Epithelial cell of esophagus (primary cell): Measurements from ENCODE around the gene MCC.
A peak's percentile ranks its signal among the peaks of the same experiment; 100 is the strongest.

Experiments used
- DNase-seq: peaks from one replicate; pipeline ENCODE4 v3.0.0; 2010; ENCODE audit warnings: low read depth
- H3K4me3 ChIP-seq: 2 replicates; pipeline ENCODE4 v1.5.1; 2011; ENCODE audit warnings: mild to moderate bottlenecking, low read length, control low read depth
- TF ChIP-seq, protein P1 (sequence below): IDR thresholded peaks from 2 replicates; pipeline ENCODE4 v1.5.1; 2011; ENCODE audit warnings: low read depth, mild to moderate bottlenecking, low read length, control low read depth, inconsistent platforms; ENCODE audit not compliant: insufficient read depth; ENCODE audit errors: missing control alignments

MCC gene

GRCh38 chr5:113266913-113267227, 221.4 kb downstream of the MCC start:
- no peak overlapping the region for H3K4me3 ChIP-seq
- TF ChIP-seq, protein P1, sequence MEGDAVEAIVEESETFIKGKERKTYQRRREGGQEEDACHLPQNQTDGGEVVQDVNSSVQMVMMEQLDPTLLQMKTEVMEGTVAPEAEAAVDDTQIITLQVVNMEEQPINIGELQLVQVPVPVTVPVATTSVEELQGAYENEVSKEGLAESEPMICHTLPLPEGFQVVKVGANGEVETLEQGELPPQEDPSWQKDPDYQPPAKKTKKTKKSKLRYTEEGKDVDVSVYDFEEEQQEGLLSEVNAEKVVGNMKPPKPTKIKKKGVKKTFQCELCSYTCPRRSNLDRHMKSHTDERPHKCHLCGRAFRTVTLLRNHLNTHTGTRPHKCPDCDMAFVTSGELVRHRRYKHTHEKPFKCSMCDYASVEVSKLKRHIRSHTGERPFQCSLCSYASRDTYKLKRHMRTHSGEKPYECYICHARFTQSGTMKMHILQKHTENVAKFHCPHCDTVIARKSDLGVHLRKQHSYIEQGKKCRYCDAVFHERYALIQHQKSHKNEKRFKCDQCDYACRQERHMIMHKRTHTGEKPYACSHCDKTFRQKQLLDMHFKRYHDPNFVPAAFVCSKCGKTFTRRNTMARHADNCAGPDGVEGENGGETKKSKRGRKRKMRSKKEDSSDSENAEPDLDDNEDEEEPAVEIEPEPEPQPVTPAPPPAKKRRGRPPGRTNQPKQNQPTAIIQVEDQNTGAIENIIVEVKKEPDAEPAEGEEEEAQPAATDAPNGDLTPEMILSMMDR = no peak
- DNase-seq = peak; percentile 97

DNA sequence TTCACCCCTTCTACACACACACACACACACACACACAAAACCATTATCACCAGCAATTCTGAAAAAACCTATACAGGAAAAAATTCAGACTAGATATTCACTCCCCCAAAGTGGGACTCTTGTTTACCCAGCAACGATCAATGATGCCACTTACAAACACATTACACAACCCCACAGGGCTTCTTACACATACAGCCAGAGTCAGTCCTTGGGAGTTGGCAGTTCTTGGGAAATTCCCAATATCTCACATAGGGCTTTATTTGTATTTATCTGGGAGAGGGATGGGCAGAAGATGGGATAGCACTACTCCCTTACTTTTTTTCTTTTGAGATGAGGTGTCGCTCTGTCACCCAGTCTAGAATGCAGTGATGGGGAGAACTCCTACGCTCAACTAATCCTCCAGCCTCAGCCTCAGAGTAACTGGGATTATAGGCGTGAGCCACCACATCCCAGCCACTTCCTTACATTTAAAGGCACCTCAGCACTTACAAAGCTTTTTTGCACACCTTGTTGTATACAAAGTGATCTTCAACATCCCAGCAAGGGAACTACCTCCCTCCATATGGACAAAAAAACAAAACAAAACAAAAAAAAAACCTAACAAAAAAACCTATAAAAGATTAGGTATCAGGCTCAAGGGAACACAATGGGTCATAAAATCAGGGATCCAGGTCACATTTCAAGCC, 221.9 kb downstream of the MCC start:
- TF ChIP-seq, protein P1 = no peak
- no peak overlapping the region for H3K4me3 ChIP-seq
- peak; percentile 95 for DNase-seq

DNA sequence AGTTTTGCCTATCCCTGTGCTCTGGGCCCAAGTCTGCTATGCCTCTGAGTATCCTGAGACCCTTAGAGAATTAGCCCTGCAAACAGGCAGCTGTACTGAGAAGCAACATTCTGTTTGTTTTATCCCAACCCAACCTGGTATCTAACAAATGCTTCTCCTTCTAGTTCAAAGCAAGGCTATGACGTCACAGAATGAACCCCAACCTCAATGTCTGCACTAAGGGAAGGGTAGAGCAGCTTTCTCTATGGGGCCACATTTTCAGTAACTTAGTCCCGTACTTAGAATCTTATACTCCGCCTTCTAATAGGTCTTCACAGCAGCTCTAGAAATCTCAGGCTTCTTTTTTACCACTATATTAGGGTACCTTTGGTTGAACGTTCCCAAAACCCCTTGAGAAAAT, 223.1 kb downstream of the MCC start:
- no peak for DNase-seq
- TF ChIP-seq, protein P1 = no peak
- H3K4me3 ChIP-seq = no peak overlapping the region

GRCh38 chr5:113264046-113264445, 224.2 kb downstream of the MCC start:
- H3K4me3 ChIP-seq = no peak overlapping the region
- TF ChIP-seq, protein P1 = no peak
- peak; percentile 82 for DNase-seq

GRCh38 chr5:113263545-113263944, 224.7 kb downstream of the MCC start:
- TF ChIP-seq, protein P1 = no peak
- DNase-seq = no peak

DNA sequence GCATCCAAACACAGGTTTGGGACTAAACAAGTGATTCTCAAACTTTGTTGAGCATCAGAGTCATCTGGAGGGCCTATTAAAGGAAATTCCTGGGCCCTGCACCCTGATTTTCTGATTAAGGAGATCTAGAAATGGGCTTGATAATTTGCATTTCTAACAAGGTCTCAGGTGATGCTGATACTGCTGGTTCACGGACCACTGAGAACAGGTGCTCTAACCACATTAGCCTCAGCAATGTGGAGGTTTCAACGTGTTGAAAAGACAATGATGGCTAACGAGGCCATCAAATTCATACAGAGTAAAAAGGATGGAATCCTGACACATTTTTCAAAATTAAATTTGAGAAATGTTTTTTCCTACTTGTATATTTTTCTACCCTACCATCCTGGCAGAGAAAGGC, 225.6 kb downstream of the MCC start:
- DNase-seq = no peak
- no peak overlapping the region for H3K4me3 ChIP-seq
- TF ChIP-seq, protein P1 = no peak

More at GRCh38 chr5:113263545-113263944, 224.7 kb downstream of the MCC start:
- H3K4me3 ChIP-seq = no peak overlapping the region

GRCh38 chr5:113259034-113259433, 229.2 kb downstream of the MCC start:
- no peak overlapping the region for H3K4me3 ChIP-seq
- DNase-seq = no peak
- TF ChIP-seq, protein P1 = no peak
